HepG2 (cell line): ENCODE results near the gene TNFRSF25. TPM values are rescaled to one million over a fixed set of nuclear protein-coding genes. Genes with fewer than 3 reads are reported as not detected.

Experiments
- ATAC-seq: fragments of 200-7000 bp; cut with Tn5 transposase; 3 replicates; pipeline ENCODE4 v1.9.1; 2020; ENCODE audit warnings: mild to moderate bottlenecking, moderate library complexity
- BruUV-seq: library from RNA; stranded (reverse); fragments of 400-500 nt; replicated peaks from 2 replicates; lab custom pipeline; 2021; lab: Mats Ljungman, UMichigan
- CTCF ChIA-PET: fragments of 300-600 bp; formaldehyde crosslinking; extraction: SDS; loops from one replicate; lab custom pipeline; 2021; ENCODE audit warnings: low total read pairs, inconsistent platforms, low intra/inter-chr PET ratio; lab: Yijun Ruan, JAX
- POLR2A ChIA-PET: fragments of 350-600 bp; sonication (Branson Sonifier 250); formaldehyde crosslinking; loops from one replicate; lab custom pipeline; 2020; ENCODE audit warnings: antibody characterized with exemption, inconsistent platforms; lab: Yijun Ruan, JAX
- DNase-seq: peaks from one replicate; pipeline ENCODE4 v3.0.0-alpha.2; 2015; ENCODE audit warnings: low spot score
- FAIRE-seq: peaks from 3 replicates; lab custom pipeline; 2011; peaks lifted over from hg19 to GRCh38; lab: Jason Lieb, UNC
- H2AFZ ChIP-seq: one replicate; pipeline ENCODE4 v1.6.1; 2011; ENCODE audit warnings: low read length, inconsistent platforms
- H3K27ac ChIP-seq: fragments of 300-600 bp; 3 replicates; pipeline ENCODE4 v1.8.0; 2011; ENCODE audit warnings: mixed run types, mild to moderate bottlenecking, mixed read lengths, low read length, inconsistent platforms; ENCODE audit not compliant: insufficient read depth; ENCODE audit errors: extremely low read length
- H3K27me3 ChIP-seq, 2 experiments: fragments of 200-600 bp in 1 of 2; 2 replicates in 1 of 2; 3 replicates in 1 of 2; pipeline versions ENCODE4 v1.6.0 to v1.8.0; 2011; ENCODE audit warnings: low read length in 2 of 2, mild to moderate bottlenecking in 2 of 2, moderate library complexity in 2 of 2, inconsistent platforms in 1 of 2; ENCODE audit not compliant: insufficient read depth in 2 of 2, control insufficient read depth in 1 of 2
- H3K36me3 ChIP-seq, 2 experiments: fragments of 200-600 bp in 1 of 2; replicated peaks in 1 of 2; 2 replicates in 1 of 2; 3 replicates in 1 of 2; pipeline versions ENCODE4 v1.5.1 to v1.8.0; 2011; ENCODE audit warnings: low read length in 2 of 2, inconsistent platforms in 1 of 2; ENCODE audit not compliant: insufficient read depth in 2 of 2, control insufficient read depth in 1 of 2
- H3K4me1 ChIP-seq: 2 replicates; pipeline ENCODE4 v1.5.1; 2012; ENCODE audit warnings: low read length, inconsistent platforms; ENCODE audit not compliant: insufficient read depth
- H3K4me2 ChIP-seq: 2 replicates; pipeline ENCODE4 v1.6.0; 2011; ENCODE audit warnings: low read depth, low read length, inconsistent platforms
- H3K4me3 ChIP-seq, 3 experiments: fragments of 200-600 bp in 1 of 3; sonication (generic), shearing (Covaris generic) in 1 of 3; replicated peaks in 1 of 3; 2 replicates each; pipeline ENCODE4 v1.5.1; 2011 to 2016; ENCODE audit warnings: low read length in 3 of 3, inconsistent platforms in 2 of 3, low read depth in 2 of 3, mild to moderate bottlenecking in 2 of 3, control low read depth in 1 of 3, mixed read lengths in 1 of 3; ENCODE audit not compliant: insufficient read depth in 1 of 3
- H3K79me2 ChIP-seq: one replicate; pipeline ENCODE4 v1.6.1; 2011; ENCODE audit warnings: low read length, inconsistent platforms; ENCODE audit not compliant: insufficient read depth
- H3K9ac ChIP-seq: 2 replicates; pipeline ENCODE4 v1.6.0; 2011; ENCODE audit warnings: mild to moderate bottlenecking, low read depth, low read length, inconsistent platforms; ENCODE audit not compliant: insufficient read depth
- H3K9me3 ChIP-seq: 2 replicates; pipeline ENCODE4 v1.5.1; 2012; ENCODE audit warnings: mild to moderate bottlenecking, low read length
- H4K20me1 ChIP-seq: 2 replicates; pipeline ENCODE4 v1.6.0; 2011; ENCODE audit warnings: inconsistent platforms, mild to moderate bottlenecking, low read length, moderate library complexity; ENCODE audit not compliant: insufficient read depth
- AGO2 ChIP-seq: fragments of 200-400 bp; formaldehyde crosslinking; optimal IDR thresholded peaks from 2 replicates; pipeline ENCODE3; 2017; ENCODE audit warnings: mild to moderate bottlenecking, low read depth, low read length, moderate library complexity
- AKAP8 ChIP-seq: sonication (generic); formaldehyde crosslinking; IDR thresholded peaks from 2 replicates; pipeline ENCODE4 v1.5.1; 2020; ENCODE audit warnings: mild to moderate bottlenecking, missing genetic modification reagents
- HES4 ChIP-seq: sonication (generic); formaldehyde crosslinking; IDR thresholded peaks from 2 replicates; pipeline ENCODE4 v1.9.0; 2021; ENCODE audit warnings: mild to moderate bottlenecking, missing genetic modification reagents, borderline replicate concordance
- LCORL ChIP-seq, 2 experiments: fragments of 450-650 bp in 1 of 2; sonication (generic) in 1 of 2; formaldehyde crosslinking in 1 of 2; IDR thresholded peaks; 2 replicates each; pipeline versions ENCODE4 v1.5.0 to v1.6.1; 2017 to 2020; ENCODE audit warnings: antibody characterized with exemption in 1 of 2, missing genetic modification reagents in 1 of 2
- MTA1 ChIP-seq: sonication (generic); formaldehyde crosslinking; IDR thresholded peaks from 2 replicates; pipeline ENCODE4 v1.4.0; 2020; ENCODE audit warnings: missing genetic modification reagents, mild to moderate bottlenecking, borderline replicate concordance
- SMAD1 ChIP-seq: sonication (generic); formaldehyde crosslinking; IDR thresholded peaks from 2 replicates; pipeline ENCODE4 v1.4.0; 2020; ENCODE audit warnings: missing genetic modification reagents, low read depth, mild to moderate bottlenecking, borderline replicate concordance
- SP140L ChIP-seq: sonication (generic); formaldehyde crosslinking; IDR thresholded peaks from 2 replicates; pipeline ENCODE4 v1.4.0; 2020; ENCODE audit warnings: missing genetic modification reagents, borderline replicate concordance
- SP5 ChIP-seq: IDR thresholded peaks from 2 replicates; pipeline ENCODE4 v1.6.1; 2016; ENCODE audit warnings: low read depth, borderline replicate concordance
- ZNF263 ChIP-seq: sonication (generic); formaldehyde crosslinking; IDR thresholded peaks from 2 replicates; pipeline ENCODE4 v1.4.0; 2020; ENCODE audit warnings: missing genetic modification reagents
- ZNF280D ChIP-seq: sonication (generic); formaldehyde crosslinking; IDR thresholded peaks from 2 replicates; pipeline ENCODE4 v1.5.1; 2020; ENCODE audit warnings: mild to moderate bottlenecking, missing genetic modification reagents
- ZNF382 ChIP-seq: sonication (generic); formaldehyde crosslinking; IDR thresholded peaks from 2 replicates; pipeline ENCODE4 v1.5.0; 2020; ENCODE audit warnings: missing genetic modification reagents, mild to moderate bottlenecking, borderline replicate concordance
- WGBS: methylation state at CpG from one replicate; pipeline ENCODE4 v1.1.6; 2017; ENCODE audit warnings: low lambda C conversion rate; 5-methylcytosine and 5-hydroxymethylcytosine counted together
- in situ Hi-C: cut with HindIII; loops from 2 replicates; pipeline ENCODE4 v1.10.0; 2017; ENCODE audit warnings: low pct_unique_long_range_greater_than_20kb; ENCODE audit not compliant: extremely low pct_ligation_motif_present
- intact Hi-C: fragments of 100-400 bp; cut with micrococcal nuclease; formaldehyde crosslinking; loops from one replicate; pipeline ENCODE4 v1.10.0; 2022; ENCODE audit not compliant: unreplicated experiment
- polyA plus RNA-seq, 8 experiments: library from polyadenylated mRNA; depleted of rRNA in 3 of 8; stranded (reverse) in 7 of 8; unstranded in 1 of 8; fragments of >200 nt; fragmentation: Illumina TruSeq in 4 of 8; extraction: Trizol in 4 of 8; gene quantifications; 2 replicates each; pipeline versions ENCODE4 v1.2.1 to v1.2.3, GENCODE V29; 2011 to 2016; ENCODE audit warnings: low read depth in 4 of 8, missing spikeins in 1 of 8, mixed read lengths in 1 of 8; ENCODE audit not compliant: insufficient read depth in 1 of 8
- total RNA-seq, 5 experiments: library from RNA; depleted of rRNA; stranded (reverse); fragments of >200 nt; fragmentation: Illumina TruSeq; extraction: Trizol; gene quantifications; 2 replicates each; pipeline ENCODE4 v1.2.3, GENCODE V29; 2016; ENCODE audit warnings: low read depth in 1 of 5

TNFRSF25 gene
- total and polyA plus RNA-seq, 2 of the 13 experiments (the other 11 are each of a cell fraction or from before 2014, with no cell fraction given), result 1.4 to 1.5 TPM

- Histone ChIP-seq H3K4me2 (peak overlapping the region; percentile 67), H4K20me1 (no peaks in the 10 kb centered on the region), H3K4me3 (peak overlapping the region in 1 of 3 experiments; percentile 58; a peak in 1 of 6 replicates), H3K79me2 (no peaks in the 10 kb centered on the region), H3K9me3 (no peaks in the 10 kb centered on the region), H3K4me1 (peaks cover 43% of the 10 kb centered on the region), H3K36me3 (no peaks in the 10 kb centered on the region), H3K27ac (no peak overlapping the region), H3K9ac (no peak overlapping the region), H3K27me3 (peaks cover 19 to 40% of the 10 kb centered on the region in 2 experiments; a peak in 4 of 5 replicates), H2AFZ (no peak overlapping the region)
- no TSS peak for BruUV-seq
- no peak for ATAC-seq
- FAIRE-seq, result no peak
- intact Hi-C loops, result no loop called here
- 34% methylated on average over 5 of the region's 13 CpGs for WGBS
- no peak for DNase-seq
- in situ Hi-C loops, result loop anchor here (25.0 kb wide), 1 partner anchor 716 kb away; no protein-coding TSS in a partner anchor
- CTCF ChIA-PET, result no interaction called here
- TF ChIP-seq SMAD1 (CRISPR knock-in tag) (no peak), AGO2 (peak; percentile 52), ZNF382 (CRISPR knock-in tag) (no peak), MTA1 (CRISPR knock-in tag) (no peak), SP5 (CRISPR knock-in tag) (no peak), ZNF263 (peak; percentile 78), HES4 (no peak), AKAP8 (no peak), ZNF280D (CRISPR knock-in tag) (no peak), SP140L (CRISPR knock-in tag) (no peak), LCORL (IDR thresholded peaks at IDR 0.05) (no peak), LCORL (CRISPR knock-in tag; IDR thresholded peaks at IDR 0.05) (no peak)
- POLR2A ChIA-PET, result no interaction called here
These were observed 30.4 kb upstream of the TNFRSF25 start for GRCh38 chr1:6496365-6496721.
